NCI-H1105 (cell line): ENCODE measurements around the gene HSPG2.

ENCODE experiments used
- DNase-seq: peaks from one replicate; lab custom pipeline; 2025; lab: John Stamatoyannopoulos, UW

The HSPG2 gene

GRCh38 chr1:21861602-21862429 is 75.3 kb downstream of the HSPG2 start:
- no peak for DNase-seq

GRCh38 chr1:21860971-21861370 is 76.1 kb downstream of the HSPG2 start:
- no peak for DNase-seq

GRCh38 chr1:21859669-21860179 is 77.4 kb downstream of the HSPG2 start:
- no peak for DNase-seq

GRCh38 chr1:21857840-21858670 is 79.1 kb downstream of the HSPG2 start:
- no peak for DNase-seq

GRCh38 chr1:21857142-21857839 is 79.8 kb downstream of the HSPG2 start:
- DNase-seq = no peak

GRCh38 chr1:21855257-21856096 is 81.6 kb downstream of the HSPG2 start:
- DNase-seq = no peak

- no peak for DNase-seq
Observed at GRCh38 chr1:21854751-21855131, 82.4 kb downstream of the HSPG2 start.

GRCh38 chr1:21854090-21854750 is 82.9 kb downstream of the HSPG2 start:
- DNase-seq = no peak

GRCh38 chr1:21853131-21853427 is 84.0 kb downstream of the HSPG2 start:
- no peak for DNase-seq

GRCh38 chr1:21852282-21853130 is 84.6 kb downstream of the HSPG2 start:
- no peak for DNase-seq

- no peak for DNase-seq
Observed at GRCh38 chr1:21851430-21852250, 85.5 kb downstream of the HSPG2 start.

- DNase-seq = no peak
Observed at GRCh38 chr1:21849909-21850576, 87.1 kb downstream of the HSPG2 start.

GRCh38 chr1:21848524-21849174 is 88.5 kb downstream of the HSPG2 start:
- DNase-seq = no peak

GRCh38 chr1:21847223-21848205 is 89.6 kb downstream of the HSPG2 start:
- DNase-seq = no peak

GRCh38 chr1:21845646-21846641 is 91.2 kb downstream of the HSPG2 start:
- no peak for DNase-seq

- DNase-seq = no peak
Observed at GRCh38 chr1:21843996-21844395, 93.1 kb downstream of the HSPG2 start.
